CD14-positive monocyte (primary cell): ENCODE measurements around the gene C5orf58. TPM values are rescaled to one million over a fixed set of nuclear protein-coding genes. Genes with fewer than 3 reads are reported as not detected.
A peak's percentile ranks its signal among the peaks of the same experiment; 100 is the strongest.

ENCODE experiments used
- DNase-seq, 3 donors: peaks; one replicate each; pipeline ENCODE4 v3.0.0-alpha.2; 2011 to 2022
- H2AFZ ChIP-seq: 2 replicates; pipeline ENCODE4 v1.6.0; 2012; ENCODE audit warnings: mild to moderate bottlenecking, low read depth, low read length, inconsistent platforms; ENCODE audit not compliant: insufficient read depth, poor library complexity, severe bottlenecking
- H3K27ac ChIP-seq, 2 donors: 1 replicate in 1 of 2; 2 replicates in 1 of 2; pipeline ENCODE4 v1.5.1; 2012 to 2013; ENCODE audit warnings: low read length in 2 of 2, control low read depth in 1 of 2, inconsistent platforms in 1 of 2, low read depth in 1 of 2, mild to moderate bottlenecking in 1 of 2
- H3K27me3 ChIP-seq, 2 donors: one replicate each; pipeline versions ENCODE4 v1.6.0 to v1.6.1; 2011 to 2013; ENCODE audit warnings: low read length in 2 of 2; ENCODE audit not compliant: control insufficient read depth in 2 of 2, insufficient read depth in 2 of 2
- H3K36me3 ChIP-seq, 2 donors: replicated peaks in 1 of 2; 1 replicate in 1 of 2; 2 replicates in 1 of 2; pipeline versions ENCODE4 v1.5.1 to v1.6.1; 2012 to 2013; ENCODE audit warnings: low read length in 2 of 2, control low read depth in 1 of 2, inconsistent platforms in 1 of 2, mild to moderate bottlenecking in 1 of 2; ENCODE audit not compliant: insufficient read depth in 2 of 2, control insufficient read depth in 1 of 2
- H3K4me1 ChIP-seq, 2 donors: 1 replicate in 1 of 2; 2 replicates in 1 of 2; pipeline versions ENCODE4 v1.5.1 to v1.6.1; 2012 to 2013; ENCODE audit warnings: low read length in 2 of 2, control low read depth in 1 of 2, inconsistent platforms in 1 of 2, mild to moderate bottlenecking in 1 of 2, moderate library complexity in 1 of 2; ENCODE audit not compliant: insufficient read depth in 2 of 2, control insufficient read depth in 1 of 2
- H3K4me2 ChIP-seq: replicated peaks from 2 replicates; pipeline ENCODE3; 2012; ENCODE audit warnings: low read length, moderate library complexity, mild to moderate bottlenecking; ENCODE audit not compliant: poor library complexity, severe bottlenecking; ENCODE audit errors: extremely low read depth
- H3K4me3 ChIP-seq, 3 experiments: fragments of 200-600 bp in 1 of 3; sonication (generic) in 1 of 3; replicated peaks in 1 of 3; 1 replicate in 2 of 3; 2 replicates in 1 of 3; pipeline ENCODE4 v1.5.1; 2011 to 2013; ENCODE audit warnings: low read length in 3 of 3, mild to moderate bottlenecking in 3 of 3, control low read depth in 2 of 3, low read depth in 2 of 3, inconsistent platforms in 1 of 3, moderate library complexity in 1 of 3
- H3K79me2 ChIP-seq: 2 replicates; pipeline ENCODE4 v1.6.0; 2012; ENCODE audit warnings: mild to moderate bottlenecking, control low read depth, inconsistent platforms, low read length, moderate library complexity; ENCODE audit not compliant: insufficient read depth
- H3K9ac ChIP-seq: 2 replicates; pipeline ENCODE4 v1.6.0; 2017; ENCODE audit warnings: low read length, mild to moderate bottlenecking; ENCODE audit not compliant: insufficient read depth, poor library complexity, severe bottlenecking
- H3K9me3 ChIP-seq, 2 donors: replicated peaks in 1 of 2; 1 replicate in 1 of 2; 2 replicates in 1 of 2; pipeline versions ENCODE4 v1.5.1 to v1.6.1; 2012 to 2013; ENCODE audit warnings: low read length in 2 of 2, control low read depth in 1 of 2; ENCODE audit not compliant: control insufficient read depth in 1 of 2, insufficient read depth in 1 of 2
- H4K20me1 ChIP-seq: 2 replicates; pipeline ENCODE4 v1.6.0; 2012; ENCODE audit warnings: mild to moderate bottlenecking, low read length, control low read depth, moderate library complexity; ENCODE audit not compliant: insufficient read depth
- H3K27ac Mint-ChIP-seq, 7 donors: one replicate each; pipeline ENCODE4 v1.8.0; 2020; ENCODE audit warnings: mild to moderate bottlenecking in 7 of 7, mixed read lengths in 7 of 7, moderate library complexity in 6 of 7, inconsistent platforms in 2 of 7
- H3K27me3 Mint-ChIP-seq, 3 donors: one replicate each; pipeline ENCODE4 v1.8.0; 2021 to 2022; ENCODE audit warnings: low read depth in 3 of 3, mild to moderate bottlenecking in 3 of 3, mixed read lengths in 3 of 3, moderate library complexity in 3 of 3, inconsistent platforms in 1 of 3
- H3K36me3 Mint-ChIP-seq, 2 donors: one replicate each; pipeline ENCODE4 v1.8.0; 2020; ENCODE audit warnings: mixed read lengths in 2 of 2, inconsistent platforms in 1 of 2, mild to moderate bottlenecking in 1 of 2
- H3K4me1 Mint-ChIP-seq: one replicate; pipeline ENCODE4 v1.8.0; 2020; ENCODE audit warnings: mild to moderate bottlenecking, mixed read lengths
- H3K4me3 Mint-ChIP-seq, 2 donors: one replicate each; pipeline ENCODE4 v1.8.0; 2020; ENCODE audit warnings: mild to moderate bottlenecking in 2 of 2, mixed read lengths in 2 of 2, moderate library complexity in 1 of 2
- H3K9me3 Mint-ChIP-seq, 7 donors: one replicate each; pipeline ENCODE4 v1.8.0; 2020 to 2022; ENCODE audit warnings: mixed read lengths in 7 of 7, mild to moderate bottlenecking in 6 of 7, moderate library complexity in 6 of 7, inconsistent platforms in 2 of 7
- CTCF ChIP-seq: fragments of 200-600 bp; IDR thresholded peaks from one replicate; pipeline ENCODE4 v1.8.0; 2022; ENCODE audit warnings: antibody characterized with exemption, mild to moderate bottlenecking
- WGBS: methylation state at CpG from one replicate; pipeline ENCODE4 v1.1.5; 2013; ENCODE audit warnings: missing lambda C conversion rate; ENCODE audit not compliant: insufficient coverage; 5-methylcytosine and 5-hydroxymethylcytosine counted together
- intact Hi-C, 2 donors: fragments of 100-400 bp; cut with micrococcal nuclease; formaldehyde crosslinking; loops; one replicate each; pipeline versions ENCODE4 v1.15.0 to v1.15.1; 2023
- polyA plus RNA-seq, 3 donors: library from polyadenylated mRNA; depleted of rRNA in 1 of 3; unstranded in 2 of 3; stranded (reverse) in 1 of 3; fragments of 300-500 nt in 2 of 3; fragments of >200 nt in 1 of 3; fragmentation: Illumina TruSeq in 2 of 3; gene quantifications; 1 replicate in 2 of 3; 2 replicates in 1 of 3; pipeline ENCODE4 v1.2.3, GENCODE V29; 2012 to 2021

C5orf58 gene
- polyA plus RNA-seq, 3 donors = 0.46 TPM; not detected in 2

GRCh38 chr5:170261528-170262043 lies 28.8 kb downstream of the C5orf58 start:
- H3K27ac ChIP-seq = no peak overlapping the region
- H3K36me3 ChIP-seq = peaks cover 99 to 100% of the 10 kb centered on the region in 2 donors
- no peaks in the 10 kb centered on the region for H3K4me1 ChIP-seq
- H4K20me1 ChIP-seq = peaks cover 99% of the 10 kb centered on the region
- Mint-ChIP-seq H3K27ac (peak overlapping the region in 2 of 7 donors; percentile 48 to 77), H3K27me3 (no peaks in the 10 kb centered on the region), H3K4me1 (no peaks in the 10 kb centered on the region), H3K9me3 (no peaks in the 10 kb centered on the region), H3K36me3 (peaks cover 96 to 99% of the 10 kb centered on the region in 2 donors), H3K4me3 (no peak overlapping the region)
- H2AFZ ChIP-seq = no peak overlapping the region
- H3K4me3 ChIP-seq = no peak overlapping the region
- no peaks in the 10 kb centered on the region for H3K9me3 ChIP-seq
- 100% methylated on average over 1 of the region's 3 CpGs for WGBS
- no peak overlapping the region for H3K4me2 ChIP-seq
- no peak for DNase-seq
- H3K9ac ChIP-seq = no peak overlapping the region
- TF ChIP-seq CTCF = no peak
- intact Hi-C loops = no loop called here
- no peaks in the 10 kb centered on the region for H3K27me3 ChIP-seq
- peaks cover 27% of the 10 kb centered on the region for H3K79me2 ChIP-seq

- Histone ChIP-seq H3K79me2 (peaks cover 34% of the 10 kb centered on the region), H3K27me3 (no peaks in the 10 kb centered on the region), H3K4me1 (no peaks in the 10 kb centered on the region), H3K4me3 (no peak overlapping the region), H3K4me2 (no peak overlapping the region), H4K20me1 (peaks cover 99% of the 10 kb centered on the region), H2AFZ (no peak overlapping the region), H3K36me3 (peaks cover 99 to 100% of the 10 kb centered on the region in 2 donors), H3K9ac (no peak overlapping the region), H3K9me3 (no peaks in the 10 kb centered on the region), H3K27ac (no peak overlapping the region)
- Mint-ChIP-seq H3K4me3 (no peak overlapping the region), H3K27me3 (peaks cover 0 to 1% (median 0%) of the 10 kb centered on the region in 3 donors), H3K9me3 (no peaks in the 10 kb centered on the region), H3K27ac (peak overlapping the region in 3 of 7 donors; percentile 43 to 84 (median 63)), H3K36me3 (peaks cover 96 to 99% of the 10 kb centered on the region in 2 donors), H3K4me1 (peaks cover 1% of the 10 kb centered on the region)
- intact Hi-C loops = no loop called here
- no peak for DNase-seq
- no peak for TF ChIP-seq CTCF
- WGBS = 100% methylated on average over 5 of the region's 15 CpGs
Measured at GRCh38 chr5:170262061-170263045, 29.6 kb downstream of the C5orf58 start.
